Right atrium auricular region (tissue), 2 donors: ENCODE data around the gene PRPF8. TPM values are rescaled to one million over a fixed set of nuclear protein-coding genes. Genes with fewer than 3 reads are reported as not detected.
A peak's percentile ranks its signal among the peaks of the same experiment; 100 is the strongest.
"Not testable (repeated sequence)": the region's sequence is repeated elsewhere in the genome, so short reads cannot be mapped to it uniquely, and the experiment has no call there.

Experiments
- DNase-seq: peaks from one replicate; pipeline ENCODE4 v3.0.0-alpha.2; 2019; ENCODE audit warnings: low spot score
- H3K27ac ChIP-seq, 2 donors: fragments of 200-600 bp; sonication (generic); 1 replicate in 1 of 2; 2 replicates in 1 of 2; pipeline ENCODE4 v1.5.1; 2016 to 2019
- H3K27me3 ChIP-seq, 2 donors: fragments of 200-600 bp; sonication (generic); one replicate each; pipeline versions ENCODE4 v1.5.1 to v1.6.0; 2017 to 2019
- H3K36me3 ChIP-seq: fragments of 200-600 bp; sonication (generic); one replicate; pipeline ENCODE4 v1.5.1; 2016
- H3K4me1 ChIP-seq, 2 donors: fragments of 200-600 bp; sonication (generic); one replicate each; pipeline versions ENCODE4 v1.5.1 to v1.6.0; 2017 to 2019
- H3K4me3 ChIP-seq, 2 donors: fragments of 200-600 bp; sonication (generic); 1 replicate in 1 of 2; 2 replicates in 1 of 2; pipeline ENCODE4 v1.5.1; 2017 to 2019; ENCODE audit warnings: mild to moderate bottlenecking in 1 of 2, moderate library complexity in 1 of 2
- H3K9me3 ChIP-seq, 2 donors: fragments of 200-600 bp; sonication (generic); one replicate each; pipeline ENCODE4 v1.5.1; 2019
- total RNA-seq, 2 donors: library from RNA; depleted of rRNA; stranded (reverse); fragments of >200 nt; gene quantifications; one replicate each; pipeline ENCODE4 v1.1.0, GENCODE V29; 2016
- TF ChIP-seq, protein P1 (sequence below), 2 donors: fragments of 200-600 bp; sonication (generic); IDR thresholded peaks; one replicate each; pipeline ENCODE4 v1.5.1; 2019; ENCODE audit warnings: antibody characterized with exemption in 2 of 2

Gene PRPF8
- total RNA-seq, 2 donors from 2014 or later, result 90.1 to 144 TPM

GRCh38 chr17:1693339-1693738 lies 8.7 kb upstream of the PRPF8 start:
- H3K9me3 ChIP-seq, result no peaks in the 10 kb centered on the region
- no peaks in the 10 kb centered on the region for H3K27me3 ChIP-seq
- DNase-seq, result no peak
- no peaks in the 10 kb centered on the region for H3K4me1 ChIP-seq
- H3K4me3 ChIP-seq, result no peak overlapping the region
- TF ChIP-seq, protein P1, sequence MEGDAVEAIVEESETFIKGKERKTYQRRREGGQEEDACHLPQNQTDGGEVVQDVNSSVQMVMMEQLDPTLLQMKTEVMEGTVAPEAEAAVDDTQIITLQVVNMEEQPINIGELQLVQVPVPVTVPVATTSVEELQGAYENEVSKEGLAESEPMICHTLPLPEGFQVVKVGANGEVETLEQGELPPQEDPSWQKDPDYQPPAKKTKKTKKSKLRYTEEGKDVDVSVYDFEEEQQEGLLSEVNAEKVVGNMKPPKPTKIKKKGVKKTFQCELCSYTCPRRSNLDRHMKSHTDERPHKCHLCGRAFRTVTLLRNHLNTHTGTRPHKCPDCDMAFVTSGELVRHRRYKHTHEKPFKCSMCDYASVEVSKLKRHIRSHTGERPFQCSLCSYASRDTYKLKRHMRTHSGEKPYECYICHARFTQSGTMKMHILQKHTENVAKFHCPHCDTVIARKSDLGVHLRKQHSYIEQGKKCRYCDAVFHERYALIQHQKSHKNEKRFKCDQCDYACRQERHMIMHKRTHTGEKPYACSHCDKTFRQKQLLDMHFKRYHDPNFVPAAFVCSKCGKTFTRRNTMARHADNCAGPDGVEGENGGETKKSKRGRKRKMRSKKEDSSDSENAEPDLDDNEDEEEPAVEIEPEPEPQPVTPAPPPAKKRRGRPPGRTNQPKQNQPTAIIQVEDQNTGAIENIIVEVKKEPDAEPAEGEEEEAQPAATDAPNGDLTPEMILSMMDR (IDR thresholded peaks at IDR 0.05), result no peak
- no peaks in the 10 kb centered on the region for H3K36me3 ChIP-seq
- H3K27ac ChIP-seq, result no peak overlapping the region

DNA sequence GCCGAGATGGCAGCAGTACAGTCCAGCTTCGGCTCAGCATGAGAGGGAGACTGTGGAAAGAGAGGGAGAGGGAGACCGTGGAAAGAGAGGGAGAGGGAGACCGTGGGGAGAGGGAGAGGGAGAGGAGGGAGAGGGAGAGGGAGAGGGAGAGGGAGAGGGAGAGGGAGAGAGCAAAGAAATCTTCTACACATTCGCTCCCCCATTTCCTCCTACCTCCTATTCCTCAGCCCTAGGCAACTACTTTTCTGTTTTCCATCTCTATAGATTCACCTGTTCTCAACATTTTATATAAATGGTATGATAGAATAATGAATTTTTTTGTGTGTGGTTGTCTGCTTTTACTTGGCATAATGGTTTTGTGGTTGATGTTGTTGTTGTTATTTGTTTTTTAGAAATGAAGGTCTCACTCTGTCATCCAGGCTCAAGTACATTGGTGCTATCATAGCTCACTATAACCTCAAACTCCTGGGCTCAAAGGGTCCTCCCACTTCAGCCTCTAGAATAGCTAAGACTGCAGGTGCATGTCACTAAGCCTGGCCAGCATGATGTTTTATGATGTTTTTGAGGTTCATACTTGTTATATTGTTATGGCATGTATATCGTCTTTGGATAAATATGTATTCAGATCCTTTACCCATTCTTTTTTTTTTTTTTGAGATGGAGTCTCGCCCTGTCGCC lies 6.0 kb upstream of the PRPF8 start:
- Histone ChIP-seq H3K4me3 (no peak overlapping the region), H3K27me3 (no peaks in the 10 kb centered on the region), H3K36me3 (no peaks in the 10 kb centered on the region), H3K4me1 (no peaks in the 10 kb centered on the region), H3K9me3 (no peaks in the 10 kb centered on the region), H3K27ac (no peak overlapping the region)
- TF ChIP-seq, protein P1 (IDR thresholded peaks at IDR 0.05), result no peak
- DNase-seq, result no peak

- H3K9me3 ChIP-seq, H3K4me3 ChIP-seq, H3K36me3 ChIP-seq, H3K27me3 ChIP-seq, DNase-seq, H3K27ac ChIP-seq: not testable (repeated sequence)
- H3K4me1 ChIP-seq, result peaks cover 0 to 12% of the 10 kb centered on the region in 2 donors
Observed at GRCh38 chr17:1688405-1688804, 3.7 kb upstream of the PRPF8 start.

GRCh38 chr17:1686086-1686485 lies 1.4 kb upstream of the PRPF8 start:
- TF ChIP-seq, protein P1 (IDR thresholded peaks at IDR 0.05), result no peak
- Histone ChIP-seq H3K27ac (no peak overlapping the region), H3K9me3 (no peaks in the 10 kb centered on the region), H3K27me3 (no peaks in the 10 kb centered on the region), H3K36me3 (peaks cover 25% of the 10 kb centered on the region), H3K4me1 (peaks cover 0 to 25% of the 10 kb centered on the region in 2 donors), H3K4me3 (no peak overlapping the region)
- DNase-seq, result no peak

DNA sequence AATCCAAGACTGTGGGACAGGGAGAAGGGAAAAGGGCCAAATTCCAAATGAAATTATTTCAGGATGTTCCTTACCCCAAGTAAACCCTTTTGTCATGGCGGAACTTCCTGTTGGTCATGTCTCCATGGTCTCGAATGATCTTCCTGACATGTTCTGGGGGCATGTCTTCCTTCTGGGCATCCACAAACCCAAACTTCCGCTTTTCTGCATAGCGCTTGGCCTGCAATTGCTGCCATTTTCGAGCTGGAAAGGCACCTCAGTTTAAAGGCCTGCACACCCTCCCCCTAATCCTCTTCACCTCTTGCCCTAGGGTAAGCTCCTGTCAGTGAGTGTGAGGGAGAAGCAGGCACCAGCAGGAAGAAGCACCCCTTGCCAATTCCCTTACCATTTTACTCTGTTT lies 1.2 kb downstream of the PRPF8 start:
- TF ChIP-seq, protein P1 (IDR thresholded peaks at IDR 0.05), result no peak
- H3K36me3 ChIP-seq, result peaks cover 51% of the 10 kb centered on the region

DNA sequence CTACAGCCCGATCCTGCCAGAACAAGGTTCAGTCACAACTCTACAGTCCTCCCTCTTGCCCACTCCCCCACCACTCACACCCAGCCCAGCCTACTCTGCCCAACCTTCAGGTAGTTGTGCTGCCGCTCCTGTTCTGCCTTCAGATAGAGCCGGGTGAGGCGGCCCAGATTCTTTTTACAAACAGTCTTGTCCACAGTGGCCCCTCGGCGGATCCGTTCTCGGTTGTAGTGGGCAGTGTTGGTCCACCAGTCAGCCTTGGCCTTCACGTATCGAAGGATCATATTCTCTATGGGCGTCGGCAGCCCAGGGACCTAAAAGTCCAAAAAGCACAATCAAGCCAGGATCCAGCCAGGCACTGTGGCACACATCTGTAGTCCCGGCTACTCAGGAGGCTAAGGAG lies 8.3 kb downstream of the PRPF8 start:
- peaks cover 100% of the 10 kb centered on the region for H3K36me3 ChIP-seq
- TF ChIP-seq, protein P1 (IDR thresholded peaks at IDR 0.05), result no peak
- H3K4me1 ChIP-seq, result no peaks in the 10 kb centered on the region
- no peak overlapping the region for H3K27ac ChIP-seq
- no peaks in the 10 kb centered on the region for H3K9me3 ChIP-seq
- no peak overlapping the region for H3K4me3 ChIP-seq
- H3K27me3 ChIP-seq, result no peaks in the 10 kb centered on the region
- no peak for DNase-seq

More for the DNA sequence above, 1.2 kb downstream of the PRPF8 start:
- H3K4me3 ChIP-seq, result peak overlapping the region; percentile 86
- peaks cover 0 to 25% of the 10 kb centered on the region in 2 donors for H3K4me1 ChIP-seq
- no peaks in the 10 kb centered on the region for H3K9me3 ChIP-seq
- no peaks in the 10 kb centered on the region for H3K27me3 ChIP-seq
- peak overlapping the region; percentile 93 to 94 for H3K27ac ChIP-seq
- DNase-seq, result no peak
